GM18508 (cell line): ENCODE data around the gene FUT6.

Experiments used
- ATAC-seq: cut with Tn5 transposase; IDR thresholded peaks from one replicate; pipeline ENCODE4 v1.9.1; 2021; ENCODE audit warnings: moderate number of reproducible peaks; ENCODE audit not compliant: insufficient read depth, unreplicated experiment

The FUT6 gene

DNA sequence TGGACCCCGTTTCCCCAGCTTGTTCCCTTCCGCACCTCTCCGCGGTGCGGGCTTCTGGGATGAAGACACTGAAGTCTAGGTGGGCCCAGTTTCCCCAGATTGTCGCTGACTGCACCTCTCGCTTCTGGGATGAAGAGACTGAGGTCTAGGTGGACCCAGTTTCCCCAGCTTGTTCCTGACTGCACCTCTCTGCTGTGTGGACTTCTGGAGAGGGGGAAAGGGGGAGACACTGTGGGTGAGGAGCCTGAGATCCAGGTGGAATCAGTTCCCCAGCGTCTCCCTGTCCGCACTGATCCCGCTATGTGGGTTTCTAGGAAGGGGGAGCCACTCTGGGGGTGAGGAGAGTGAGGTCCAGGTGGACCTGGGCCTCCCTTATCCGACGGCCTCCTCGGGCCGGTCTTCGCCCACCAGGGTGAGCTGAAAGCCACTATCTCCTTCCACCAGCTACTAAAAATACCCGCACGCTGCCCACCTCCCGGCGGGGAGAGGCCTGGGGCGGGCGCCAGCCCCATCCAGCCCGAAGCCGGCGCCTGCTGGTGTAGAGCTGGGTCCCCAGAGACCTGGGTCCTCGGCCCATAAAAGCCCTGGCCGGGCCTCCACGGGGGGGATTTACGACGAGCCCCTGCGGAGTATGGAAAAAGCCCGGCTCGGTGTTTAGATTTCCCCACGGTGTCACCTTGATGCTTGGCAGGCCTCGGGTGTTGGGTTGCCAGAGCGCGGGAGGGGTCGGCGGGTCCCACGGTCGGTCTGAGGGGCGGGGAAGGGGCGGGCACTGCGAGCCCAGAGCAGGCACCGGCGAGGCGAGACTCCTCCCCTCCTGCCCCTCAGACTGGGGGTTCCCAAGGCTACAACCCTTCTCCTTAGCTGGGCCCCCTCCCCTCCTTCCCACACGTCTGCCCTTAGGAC, 10.6 kb downstream of the FUT6 start:
- no peak for ATAC-seq

DNA sequence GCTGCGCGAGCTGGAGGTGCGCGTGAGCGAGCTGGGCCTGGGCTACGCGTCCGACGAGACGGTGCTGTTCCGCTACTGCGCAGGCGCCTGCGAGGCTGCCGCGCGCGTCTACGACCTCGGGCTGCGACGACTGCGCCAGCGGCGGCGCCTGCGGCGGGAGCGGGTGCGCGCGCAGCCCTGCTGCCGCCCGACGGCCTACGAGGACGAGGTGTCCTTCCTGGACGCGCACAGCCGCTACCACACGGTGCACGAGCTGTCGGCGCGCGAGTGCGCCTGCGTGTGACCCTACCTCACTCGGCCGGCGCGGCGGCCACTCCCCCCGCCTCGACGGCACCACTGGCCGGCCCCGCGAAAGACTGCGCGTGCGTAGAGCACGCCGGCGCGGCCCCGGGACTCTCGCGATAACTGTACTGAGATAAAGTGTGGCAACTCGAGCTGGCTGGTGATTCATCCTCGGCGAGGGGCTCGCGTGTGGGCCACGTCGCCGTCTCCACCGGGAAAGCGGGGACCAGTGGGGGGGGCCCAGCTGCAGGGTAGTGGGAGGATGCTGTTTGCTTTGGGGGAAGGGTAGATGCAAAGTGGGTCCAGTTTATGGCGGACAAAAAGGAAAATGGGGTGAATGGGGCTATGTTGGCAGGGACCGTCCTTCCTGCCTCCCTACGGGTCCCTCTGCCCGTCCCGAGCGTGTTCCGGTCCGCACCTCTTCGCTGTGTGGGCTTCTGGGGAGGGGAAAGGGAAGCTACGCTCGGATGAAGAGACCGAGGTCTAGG, 11.4 kb downstream of the FUT6 start:
- ATAC-seq: peak; percentile 37

DNA sequence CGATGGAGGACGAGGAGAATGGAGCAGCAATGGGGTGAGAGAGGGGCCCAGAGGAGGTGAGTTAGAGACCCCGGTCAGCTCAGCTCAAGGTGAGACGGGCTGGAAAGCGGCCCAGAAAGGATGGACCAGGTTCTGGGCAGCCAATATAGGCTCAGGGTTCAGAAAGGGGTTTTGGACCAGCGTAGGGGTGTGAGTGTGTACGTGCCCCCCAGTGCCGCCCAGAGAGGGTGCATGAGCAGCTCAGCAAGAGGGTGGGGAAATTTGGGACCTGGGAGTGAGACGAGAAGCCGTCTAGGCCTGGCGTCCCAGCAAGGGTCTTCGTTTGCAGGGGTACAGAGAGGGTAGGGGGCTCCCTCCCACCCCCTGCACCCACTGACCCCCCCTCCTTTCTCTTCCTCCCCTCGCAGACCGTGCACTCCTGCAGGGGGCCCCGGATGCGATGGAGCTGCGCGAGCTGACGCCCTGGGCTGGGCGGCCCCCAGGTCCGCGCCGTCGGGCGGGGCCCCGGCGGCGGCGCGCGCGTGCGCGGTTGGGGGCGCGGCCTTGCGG, 12.1 kb downstream of the FUT6 start:
- no peak for ATAC-seq

DNA sequence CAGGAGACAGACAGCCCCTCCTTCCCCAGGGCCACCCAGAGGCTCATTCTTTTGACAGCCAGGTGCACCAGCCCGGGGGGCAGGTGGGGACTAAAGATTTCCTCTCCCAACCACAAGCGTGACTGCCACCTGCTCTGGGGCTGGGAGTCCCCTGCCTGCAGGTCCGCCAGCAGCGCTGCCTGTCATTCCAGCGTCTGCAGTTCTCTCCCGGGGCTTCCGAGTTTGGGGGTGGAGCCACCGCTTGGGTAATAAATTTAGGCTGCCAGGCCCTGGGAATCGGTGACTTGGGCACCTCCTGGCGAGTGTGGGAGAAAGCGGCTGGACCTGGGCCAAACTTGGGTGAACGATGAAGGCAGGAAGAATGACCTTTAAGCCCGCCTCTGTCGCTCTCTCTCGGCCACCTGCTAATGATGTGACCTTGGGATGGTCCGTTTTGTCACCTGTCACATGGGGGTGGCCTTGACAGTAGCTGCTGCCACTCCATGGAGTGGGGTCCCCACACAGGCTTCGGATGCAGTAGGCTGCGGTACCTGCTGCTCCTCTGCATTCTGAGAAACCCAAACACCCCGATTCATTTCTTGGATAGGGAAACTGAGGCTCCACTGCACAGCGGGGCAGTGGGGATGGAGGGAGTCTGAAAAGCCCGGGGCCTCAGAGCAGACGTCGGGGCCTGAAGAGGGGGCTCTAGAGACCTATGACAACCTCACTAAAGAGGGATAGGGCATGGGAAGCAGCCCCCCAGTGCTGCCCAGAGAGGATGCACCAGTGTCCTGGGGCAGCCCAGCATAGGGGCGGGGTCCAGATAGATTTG, 12.8 kb downstream of the FUT6 start:
- no peak for ATAC-seq

- ATAC-seq: no peak
These were observed 14.3 kb downstream of the FUT6 start for GRCh38 chr19:5825178-5825577.

GRCh38 chr19:5824751-5825150, 14.8 kb downstream of the FUT6 start:
- no peak for ATAC-seq

GRCh38 chr19:5823579-5824281, 15.8 kb downstream of the FUT6 start:
- ATAC-seq: no peak

DNA sequence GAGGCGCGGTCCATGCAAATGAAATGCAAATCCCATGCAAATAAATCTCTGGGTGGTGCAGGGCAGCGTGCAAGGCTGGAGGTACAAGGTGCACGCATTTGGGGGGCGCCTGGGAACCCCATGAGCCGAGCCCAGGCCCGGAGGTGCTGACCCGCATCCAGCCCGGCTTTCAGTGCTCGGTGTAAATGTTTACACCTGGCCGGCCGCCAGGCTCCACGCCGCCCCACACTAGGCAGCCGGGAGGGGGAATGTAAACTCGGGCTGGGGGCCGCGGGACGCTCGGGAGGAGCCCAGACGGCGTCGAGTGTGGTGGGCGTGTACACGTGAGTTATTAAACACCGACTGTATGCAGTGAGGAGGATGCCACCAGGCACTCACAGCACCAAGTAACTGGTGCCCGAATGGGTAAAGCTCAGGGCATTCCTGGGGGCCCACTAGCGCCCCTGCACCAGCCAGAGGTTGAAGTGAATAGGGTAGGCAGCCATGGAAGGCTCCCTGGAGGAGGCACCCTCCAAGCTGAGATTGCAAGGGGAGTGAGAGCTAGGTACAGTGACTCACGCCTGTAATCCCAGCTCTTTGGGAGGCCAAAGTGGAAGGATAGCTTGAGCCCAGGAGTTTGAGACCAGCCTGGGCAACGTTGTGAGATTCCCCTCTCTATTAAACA, 17.2 kb downstream of the FUT6 start:
- ATAC-seq: no peak

GRCh38 chr19:5821521-5822180, 17.9 kb downstream of the FUT6 start:
- ATAC-seq: no peak

GRCh38 chr19:5820785-5821184, 18.7 kb downstream of the FUT6 start:
- no peak for ATAC-seq

GRCh38 chr19:5818594-5818993, 20.9 kb downstream of the FUT6 start:
- no peak for ATAC-seq

DNA sequence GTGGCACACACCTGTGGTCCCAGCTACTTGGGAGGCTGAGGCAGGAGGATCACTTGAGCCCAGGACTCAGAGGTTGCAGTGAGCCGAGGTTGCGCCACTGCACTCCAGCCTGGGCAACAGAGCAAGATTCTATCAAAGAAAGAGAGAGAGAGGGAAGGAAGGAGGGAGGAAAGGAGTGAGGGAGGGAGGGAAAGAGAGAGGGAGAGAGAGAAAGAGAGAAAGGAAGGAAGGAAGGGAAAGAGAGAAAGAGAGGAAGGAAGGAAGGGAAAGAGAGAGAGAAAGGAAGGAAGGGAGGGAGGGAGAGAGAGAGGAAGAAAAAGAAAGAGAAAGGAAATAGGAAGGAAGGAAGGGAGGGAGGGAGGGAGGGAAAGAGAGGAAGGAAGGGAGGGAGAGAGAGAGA, 22.3 kb downstream of the FUT6 start:
- ATAC-seq: no peak

- ATAC-seq: no peak
These were observed 24.7 kb downstream of the FUT6 start for GRCh38 chr19:5814852-5815246.

DNA sequence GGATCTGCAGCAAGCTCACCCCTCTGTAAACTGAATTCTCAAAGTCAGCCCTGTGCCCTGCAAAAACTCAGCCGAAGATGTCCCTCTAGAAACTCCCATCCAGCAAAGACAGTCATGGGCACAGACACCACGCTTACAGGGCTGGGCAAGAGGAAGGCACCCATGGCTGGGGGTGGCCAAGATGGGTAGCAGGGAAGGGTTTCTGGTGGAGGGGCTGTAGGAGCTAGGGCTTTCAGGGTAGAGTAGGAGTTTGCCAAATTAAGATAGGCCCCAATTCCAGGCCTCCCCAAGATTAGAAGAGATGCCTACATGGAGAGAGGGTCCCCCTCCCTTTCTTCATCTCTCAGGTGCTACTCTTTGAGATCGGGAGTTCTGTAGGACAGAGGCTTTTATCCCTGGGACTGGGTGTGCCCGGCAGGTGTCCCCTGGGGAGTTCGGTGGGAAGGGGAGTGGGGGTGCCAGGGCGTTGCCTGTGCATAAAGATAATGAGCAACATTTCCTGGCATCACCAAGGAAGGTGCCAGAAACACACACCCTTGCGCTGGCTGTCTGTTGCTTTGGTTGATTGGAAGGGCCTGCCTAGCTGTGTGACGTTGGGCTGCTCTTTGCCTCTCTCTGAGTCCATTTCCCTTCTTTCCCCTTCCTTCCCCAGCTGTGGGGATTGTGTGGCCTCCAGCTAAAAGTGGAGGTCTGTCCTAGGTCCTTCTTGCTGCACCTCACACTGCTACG, 25.2 kb downstream of the FUT6 start:
- no peak for ATAC-seq

DNA sequence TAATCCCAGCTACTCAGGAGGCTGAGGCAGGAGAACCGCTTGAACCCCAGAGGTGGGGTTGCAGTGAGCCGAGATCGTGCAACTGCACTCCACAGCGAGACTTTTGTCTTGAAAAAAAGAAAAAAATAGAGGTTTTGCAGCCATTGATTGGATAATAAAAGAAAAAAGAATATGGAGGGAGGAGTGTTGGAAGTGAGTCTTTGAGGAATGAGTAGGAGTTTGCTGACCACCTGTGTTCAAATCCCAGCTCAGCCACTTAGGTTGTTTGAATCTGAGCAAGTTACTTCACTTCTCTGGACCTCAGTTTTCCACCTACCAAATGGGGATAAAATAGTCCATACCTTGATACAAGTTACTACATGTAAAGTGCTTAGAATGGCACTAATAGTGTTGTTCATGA, 28.4 kb downstream of the FUT6 start:
- ATAC-seq: no peak

DNA sequence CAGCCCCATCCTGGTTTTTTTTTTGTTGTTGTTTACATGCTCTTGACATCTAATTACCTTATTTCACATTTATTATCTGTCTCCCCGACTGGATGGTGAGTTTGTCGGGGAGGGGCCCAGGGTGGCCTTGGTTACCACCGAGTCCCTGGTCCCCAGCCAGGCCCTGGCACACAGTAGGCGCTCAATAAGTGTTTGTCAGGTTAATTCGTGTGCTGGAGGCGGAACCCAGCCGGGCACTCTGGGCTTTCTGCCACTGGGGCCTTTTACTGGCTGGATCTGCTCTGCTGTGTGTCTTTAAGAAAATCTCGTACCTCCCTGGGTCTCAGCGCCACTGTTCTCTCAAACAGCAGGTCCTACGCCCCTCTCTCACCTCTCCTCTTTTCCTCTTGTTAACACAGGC, 30.0 kb downstream of the FUT6 start:
- no peak for ATAC-seq

- no peak for ATAC-seq
These were observed 30.4 kb downstream of the FUT6 start for GRCh38 chr19:5809053-5809452.

DNA sequence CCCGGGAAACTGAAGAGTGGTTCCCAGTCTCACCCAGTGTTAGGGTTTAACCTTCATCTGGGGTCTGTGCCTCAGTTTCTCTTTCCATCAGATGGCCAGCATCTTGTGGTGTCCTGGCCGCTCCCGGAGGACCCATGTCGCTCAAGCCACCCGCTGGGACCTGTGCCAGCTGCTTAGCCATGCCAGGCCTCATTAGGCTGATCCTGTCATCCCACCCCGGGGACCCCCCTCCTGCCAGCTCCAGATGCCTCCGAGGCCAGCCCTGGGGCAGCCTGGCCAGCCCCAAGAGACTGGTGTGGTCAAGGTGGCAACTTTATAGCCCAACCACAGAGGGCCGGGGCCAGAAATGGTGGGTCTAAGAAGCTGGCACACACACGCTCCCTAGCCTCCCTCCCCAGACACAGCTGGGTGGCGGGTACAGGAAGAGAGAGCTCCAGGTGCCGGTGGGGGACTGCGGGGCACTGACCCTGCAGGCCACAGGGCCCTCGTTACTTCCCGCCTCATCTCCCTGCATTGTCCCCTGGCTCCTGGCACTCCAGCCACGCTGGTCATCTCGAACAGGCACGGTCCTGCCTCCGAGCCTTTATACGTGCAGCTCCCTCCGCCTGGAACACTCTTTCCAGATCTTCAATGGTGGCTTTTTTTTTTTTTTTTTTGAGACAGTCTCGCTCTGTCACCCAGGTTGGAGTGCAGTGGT, 31.2 kb downstream of the FUT6 start:
- no peak for ATAC-seq
